K562 (cell line): ENCODE measurements around the gene MRPS18B. TPM values are rescaled to one million over a fixed set of nuclear protein-coding genes. Genes with fewer than 3 reads are reported as not detected.

Experiments used
- BCLAF1 ChIP-seq, 2 experiments: fragments of 450-650 bp in 1 of 2; IDR thresholded peaks; 2 replicates each; pipeline ENCODE4 v1.6.1; 2011 to 2017; ENCODE audit warnings: low read depth in 2 of 2, antibody characterized with exemption in 1 of 2, borderline replicate concordance in 1 of 2, low read length in 1 of 2, mild to moderate bottlenecking in 1 of 2, mixed read lengths in 1 of 2; ENCODE audit not compliant: control insufficient read depth in 1 of 2
- CBX1 ChIP-seq: sonication (generic); IDR thresholded peaks from 2 replicates; pipeline ENCODE4 v1.6.1; 2016; ENCODE audit warnings: antibody characterized with exemption, low read depth, mild to moderate bottlenecking
- CEBPZ ChIP-seq: fragments of 150-350 bp; IDR thresholded peaks from 2 replicates; pipeline ENCODE4 v1.6.1; 2014; ENCODE audit warnings: low read depth, mild to moderate bottlenecking, low read length, borderline replicate concordance
- CXXC5 ChIP-seq: fragments of 250-450 bp; sonication (Bioruptor Pico); IDR thresholded peaks from 2 replicates; pipeline ENCODE4 v1.8.0; 2022; ENCODE audit warnings: inconsistent platforms, mild to moderate bottlenecking, moderate library complexity
- E2F5 ChIP-seq: sonication (generic); formaldehyde crosslinking; IDR thresholded peaks from 2 replicates; pipeline ENCODE4 v1.8.0; 2022; ENCODE audit warnings: mild to moderate bottlenecking, missing genetic modification reagents
- ETS2 ChIP-seq: IDR thresholded peaks from 2 replicates; pipeline ENCODE4 v1.6.1; 2016; ENCODE audit warnings: borderline replicate concordance, missing genetic modification characterization, mild to moderate bottlenecking, moderate library complexity, missing compliant biosample characterization; ENCODE audit not compliant: poor library complexity, severe bottlenecking
- HCFC1 ChIP-seq: IDR thresholded peaks from 2 replicates; pipeline ENCODE4 v1.6.1; 2012; ENCODE audit warnings: low read depth, low read length, improper control_type of control experiment
- MLX ChIP-seq, 2 experiments: fragments of 450-650 bp in 1 of 2; sonication (generic) in 1 of 2; formaldehyde crosslinking; conservative IDR thresholded peaks; 2 replicates each; pipeline versions ENCODE4 v1.4.0 to v1.8.1; 2020 to 2022; ENCODE audit warnings: mild to moderate bottlenecking in 1 of 2, missing genetic modification reagents in 1 of 2
- MYNN ChIP-seq, 2 experiments: sonication (generic); formaldehyde crosslinking in 1 of 2; IDR thresholded peaks; 2 replicates each; pipeline versions ENCODE4 v1.5.0 to v1.6.1; 2016 to 2020; ENCODE audit warnings: antibody characterized with exemption in 1 of 2, missing genetic modification reagents in 1 of 2
- POLR2B ChIP-seq: fragments of 450-650 bp; IDR thresholded peaks from 2 replicates; pipeline ENCODE4 v1.6.1; 2018; ENCODE audit warnings: low read depth; ENCODE audit not compliant: partially characterized antibody
- SMC3 ChIP-seq: conservative IDR thresholded peaks from 2 replicates; pipeline ENCODE4 v1.6.1; 2011; ENCODE audit warnings: low read depth, low read length, improper control_type of control experiment; ENCODE audit not compliant: insufficient read depth
- SNIP1 ChIP-seq: fragments of 450-650 bp; IDR thresholded peaks from 2 replicates; pipeline ENCODE4 v1.7.1; 2017; ENCODE audit warnings: low read depth, mild to moderate bottlenecking
- SPI1 ChIP-seq: IDR thresholded peaks from 2 replicates; pipeline ENCODE4 v1.6.1; 2011; ENCODE audit warnings: low read depth, low read length, control low read depth, borderline replicate concordance
- TFAM ChIP-seq: fragments of 250-450 bp; sonication (Bioruptor Pico); conservative IDR thresholded peaks from 2 replicates; pipeline ENCODE4 v1.5.0; 2021; ENCODE audit warnings: mild to moderate bottlenecking, moderate library complexity
- ZNF23 ChIP-seq: fragments of 250-450 bp; sonication (Bioruptor Pico); IDR thresholded peaks from 2 replicates; pipeline ENCODE4 v1.4.0; 2020; ENCODE audit warnings: mild to moderate bottlenecking
- ZNF408 ChIP-seq: fragments of 250-450 bp; sonication (Bioruptor Pico); IDR thresholded peaks from 2 replicates; pipeline ENCODE4 v1.4.0; 2020; ENCODE audit warnings: low read depth, mild to moderate bottlenecking, moderate library complexity
- ZNF639 ChIP-seq, 2 experiments: fragments of 200-800 bp in 1 of 2; sonication (Bioruptor generic) in 1 of 2; sonication (generic) in 1 of 2; formaldehyde crosslinking in 1 of 2; IDR thresholded peaks in 1 of 2; conservative IDR thresholded peaks in 1 of 2; 2 replicates each; pipeline versions ENCODE4 v1.5.0 to v1.6.1; 2016 to 2020; ENCODE audit warnings: missing compliant biosample characterization in 1 of 2, missing genetic modification characterization in 1 of 2, missing genetic modification reagents in 1 of 2
- polyA plus RNA-seq, 8 experiments: library from polyadenylated mRNA; depleted of rRNA in 4 of 8; stranded (reverse) in 5 of 8; unstranded in 3 of 8; fragments of >200 nt; fragmentation: Nextera tagmentation in 2 of 8; fragmentation: Illumina TruSeq in 1 of 8; extraction: Ambion mirVana in 2 of 8; extraction: Trizol in 1 of 8; gene quantifications; 2 replicates each; pipeline versions ENCODE4 v1.2.1 to v1.2.3, GENCODE V29; 2011 to 2014; ENCODE audit warnings: inconsistent platforms in 1 of 8, missing spikeins in 1 of 8
- total RNA-seq, 7 experiments: library from RNA; depleted of rRNA in 6 of 7; stranded (reverse); fragments of >200 nt in 6 of 7; fragmentation: Illumina TruSeq in 2 of 7; extraction: Trizol in 2 of 7; gene quantifications; 2 replicates each; pipeline versions ENCODE4 v1.2.1 to v1.2.3, GENCODE V29; 2011 to 2021; ENCODE audit warnings: low replicate concordance in 1 of 7

MRPS18B gene
- total and polyA plus RNA-seq, 9 of the 15 experiments (the other 6 are each of a cell fraction or from before 2014, with no cell fraction given), result 132 to 383 (median 178) TPM

- TF ChIP-seq E2F5 (CRISPR knock-in tag) (no peak), ZNF639 (CRISPR knock-in tag; conservative IDR thresholded peaks at IDR 0.05 in 1 of 2, IDR thresholded peaks at IDR 0.05 in 1 of 2) (no peak), ZNF23 (CRISPR knock-in tag) (no peak), BCLAF1 (IDR thresholded peaks at IDR 0.05; ENCODE audit: borderline replicate concordance in 1 of 2, control insufficient read depth in 1 of 2, low read depth in 2 of 2, low read length in 1 of 2) (no peak), CEBPZ (no peak), SMC3 (no peak), POLR2B (peak; percentile 49), ZNF408 (CRISPR knock-in tag) (no peak), MYNN (IDR thresholded peaks at IDR 0.05) (0 out of 2 replicates have a peak, but pooled peaks have one; percentile 13), MYNN (CRISPR knock-in tag; IDR thresholded peaks at IDR 0.05) (no peak), SPI1 (no peak), MLX (CRISPR knock-in tag; conservative IDR thresholded peaks at IDR 0.05) (no peak), TFAM (CRISPR knock-in tag) (no peak), ETS2 (tag) (no peak), CBX1 (no peak), CXXC5 (no peak), SNIP1 (no peak), HCFC1 (no peak)
Observed at GRCh38 chr6:30612687-30613248, 4.9 kb upstream of the MRPS18B start (continued).
